Activated CD8-positive, alpha-beta memory T cell treated with anti-CD3 and anti-CD28 coated beads for 1 hour (primary cell): Measurements from ENCODE around the gene DENND2A.
"Not testable (repeated sequence)": the region's sequence is repeated elsewhere in the genome, so short reads cannot be mapped to it uniquely, and the experiment has no call there.

Source experiments
- DNase-seq, 2 donors: peaks; one replicate each; pipeline ENCODE4 v3.0.0-alpha.2; 2020; ENCODE audit warnings: low read depth in 1 of 2; ENCODE audit errors: extremely low read depth in 1 of 2

DENND2A gene

GRCh38 chr7:140517546-140518369 lies 122.9 kb downstream of the DENND2A start:
- peak in 1 of 2 donors; percentile 49 for DNase-seq

- no peak for DNase-seq
These were observed 128.2 kb downstream of the DENND2A start for GRCh38 chr7:140512317-140513000.

DNA sequence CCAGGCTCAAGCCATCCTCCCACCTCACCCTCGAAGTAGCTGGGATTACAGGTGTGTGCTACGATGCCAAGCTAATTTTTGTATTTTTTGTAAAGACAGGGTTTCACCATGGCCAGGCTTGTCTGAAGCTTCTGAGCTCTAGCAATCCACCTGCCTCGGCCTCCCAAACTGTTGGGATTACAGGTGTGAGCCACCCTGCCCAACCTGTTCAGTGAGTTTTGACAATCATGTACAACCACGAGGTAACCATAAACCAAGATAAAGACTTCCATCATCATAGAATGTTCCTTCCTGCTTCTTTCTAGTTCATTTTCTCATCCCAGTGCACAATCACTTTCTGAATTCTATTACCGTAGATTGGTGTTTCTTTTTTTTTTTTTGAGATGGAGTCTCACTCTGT lies 130.8 kb downstream of the DENND2A start:
- no peak for DNase-seq

GRCh38 chr7:140507556-140507955 lies 133.1 kb downstream of the DENND2A start:
- not testable (repeated sequence) for DNase-seq

DNA sequence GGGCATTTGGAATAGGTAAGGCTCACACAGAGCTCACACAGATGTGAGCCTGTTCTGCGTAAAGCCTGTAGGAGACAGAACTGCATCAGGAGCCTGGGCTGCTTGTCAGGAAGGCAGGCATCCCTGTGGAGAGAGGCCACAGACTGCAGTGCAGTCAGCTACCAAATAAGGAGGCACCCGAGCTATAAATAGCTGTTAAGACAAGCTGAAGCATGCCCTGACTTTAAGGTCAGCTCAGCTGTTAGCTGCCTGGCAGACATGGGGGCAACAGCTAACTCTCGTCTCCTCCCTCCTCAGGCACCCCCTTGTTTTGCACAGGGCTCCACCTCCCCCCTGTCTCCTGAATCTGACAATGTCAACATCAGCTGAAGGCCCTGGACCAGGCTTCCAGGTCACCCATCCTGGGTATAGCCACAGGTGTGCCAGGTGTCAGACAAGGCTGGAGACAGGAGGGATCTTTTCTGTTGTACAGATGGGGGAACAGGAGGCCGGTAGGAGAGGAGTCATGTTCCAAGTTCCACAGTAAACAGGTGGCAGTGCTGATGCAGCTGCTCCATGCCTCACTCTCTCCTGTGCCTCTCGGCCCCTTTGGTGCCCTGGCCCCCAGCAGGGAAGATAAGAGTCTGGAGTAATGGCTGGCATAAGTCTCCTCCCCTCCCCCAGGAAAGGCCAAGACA lies 133.7 kb downstream of the DENND2A start:
- no peak for DNase-seq

GRCh38 chr7:140501966-140502365 lies 138.6 kb downstream of the DENND2A start:
- DNase-seq: no peak

DNA sequence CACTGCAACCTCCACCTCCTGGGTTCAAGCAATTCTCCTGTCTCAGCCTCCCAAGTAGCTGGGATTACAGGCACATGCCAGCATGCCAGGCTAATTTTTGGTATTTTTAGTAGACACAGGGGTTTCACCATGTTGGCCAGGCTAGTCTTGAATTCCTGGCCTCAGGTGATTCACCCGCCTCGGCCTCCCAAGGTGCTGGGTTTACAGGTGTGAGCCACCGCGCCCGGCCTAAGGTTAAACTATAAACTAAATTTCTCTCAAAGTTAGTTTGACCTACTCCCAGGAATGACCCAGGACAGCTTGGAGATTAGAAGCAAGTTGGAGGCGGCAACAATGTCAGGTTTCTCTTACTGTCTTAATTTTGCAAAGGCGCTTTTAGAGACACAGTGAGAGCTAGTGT lies 142.8 kb downstream of the DENND2A start:
- DNase-seq: not testable (repeated sequence)

- no peak for DNase-seq
These were observed 143.3 kb downstream of the DENND2A start for GRCh38 chr7:140497241-140497769.

DNA sequence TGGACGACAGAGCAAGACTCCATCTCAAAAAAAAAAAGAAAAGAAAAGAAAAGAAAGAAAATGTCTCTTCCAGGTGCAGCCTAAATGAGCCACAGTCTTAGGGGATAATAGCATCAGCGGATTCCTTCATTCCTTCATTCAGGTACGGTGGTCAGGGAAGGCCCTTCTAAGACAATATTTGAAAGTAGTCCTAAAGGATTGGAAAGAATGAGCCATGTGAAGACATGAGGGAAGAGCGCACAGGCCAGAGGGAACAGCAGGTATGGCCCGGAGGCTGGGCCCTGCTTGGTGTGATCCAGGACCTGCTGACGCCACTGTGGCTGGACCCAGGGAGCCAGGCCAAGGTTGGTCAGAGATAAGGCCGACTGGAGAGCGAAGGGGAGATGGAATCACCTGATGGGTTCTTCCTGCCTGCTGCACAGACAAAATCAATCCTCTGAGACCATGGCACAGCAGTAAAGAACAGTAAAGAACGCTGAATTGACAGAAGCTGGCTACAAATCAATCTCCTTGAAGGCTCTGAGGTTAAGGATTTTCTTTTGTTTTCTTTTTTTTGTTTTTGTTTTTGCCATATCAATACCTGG lies 145.0 kb downstream of the DENND2A start:
- DNase-seq: no peak

- no peak for DNase-seq
These were observed 145.7 kb downstream of the DENND2A start for GRCh38 chr7:140494867-140495266.

DNA sequence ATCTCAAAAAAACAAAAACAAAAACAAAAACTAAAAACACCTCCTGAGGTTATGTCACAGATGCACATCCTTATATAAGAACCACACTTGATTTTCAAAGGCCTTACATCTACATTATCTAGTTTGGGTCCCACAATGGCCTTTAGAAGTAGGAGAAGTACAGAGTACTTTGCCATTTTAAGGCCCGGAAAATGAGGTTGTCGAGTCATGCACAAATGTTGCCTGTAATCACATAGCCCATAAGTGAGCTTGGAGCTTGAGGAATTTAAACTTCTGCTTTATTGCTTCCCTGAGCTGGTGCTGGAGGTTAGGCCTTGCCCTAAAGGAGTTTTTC lies 151.6 kb downstream of the DENND2A start:
- DNase-seq: no peak

- DNase-seq: no peak
These were observed 154.9 kb downstream of the DENND2A start for GRCh38 chr7:140485500-140486265.

GRCh38 chr7:140484951-140485499 lies 155.6 kb downstream of the DENND2A start:
- DNase-seq: no peak

DNA sequence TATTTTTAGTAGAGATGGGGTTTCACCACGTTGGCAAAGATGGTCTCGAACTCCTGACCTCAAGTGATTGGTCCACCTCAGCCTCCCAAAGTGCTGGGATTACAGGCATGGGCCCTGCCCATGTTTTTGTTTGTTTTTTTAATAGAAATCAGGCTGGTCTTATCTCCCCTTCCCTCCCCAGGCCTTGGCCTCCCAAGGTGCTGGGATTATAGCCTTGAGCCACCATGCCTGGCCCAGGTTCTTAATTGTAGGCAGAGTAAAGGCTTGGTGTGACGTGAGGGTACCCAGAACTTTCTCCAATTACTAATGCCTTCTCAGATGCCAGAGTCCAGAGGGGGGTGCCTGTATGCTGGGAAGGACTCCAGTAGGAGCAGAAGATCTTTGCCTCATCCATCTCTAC lies 156.1 kb downstream of the DENND2A start:
- no peak for DNase-seq

DNA sequence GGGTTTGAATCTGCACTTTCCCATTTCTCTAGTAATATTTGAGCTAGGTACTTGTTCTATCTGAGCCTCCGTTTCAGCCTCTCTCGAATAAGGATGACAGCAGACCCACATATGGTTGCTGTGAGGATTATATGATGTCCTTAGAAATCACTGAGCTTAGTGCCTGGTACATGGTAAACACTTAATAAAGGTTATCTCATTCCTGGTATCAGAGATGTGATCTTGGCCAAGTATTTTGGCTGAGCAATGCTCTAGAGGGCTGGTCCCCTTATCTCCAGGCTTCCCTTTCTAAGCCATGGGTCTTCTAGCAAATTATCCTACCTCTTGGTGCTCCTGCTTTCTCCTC lies 160.9 kb downstream of the DENND2A start:
- no peak for DNase-seq

DNA sequence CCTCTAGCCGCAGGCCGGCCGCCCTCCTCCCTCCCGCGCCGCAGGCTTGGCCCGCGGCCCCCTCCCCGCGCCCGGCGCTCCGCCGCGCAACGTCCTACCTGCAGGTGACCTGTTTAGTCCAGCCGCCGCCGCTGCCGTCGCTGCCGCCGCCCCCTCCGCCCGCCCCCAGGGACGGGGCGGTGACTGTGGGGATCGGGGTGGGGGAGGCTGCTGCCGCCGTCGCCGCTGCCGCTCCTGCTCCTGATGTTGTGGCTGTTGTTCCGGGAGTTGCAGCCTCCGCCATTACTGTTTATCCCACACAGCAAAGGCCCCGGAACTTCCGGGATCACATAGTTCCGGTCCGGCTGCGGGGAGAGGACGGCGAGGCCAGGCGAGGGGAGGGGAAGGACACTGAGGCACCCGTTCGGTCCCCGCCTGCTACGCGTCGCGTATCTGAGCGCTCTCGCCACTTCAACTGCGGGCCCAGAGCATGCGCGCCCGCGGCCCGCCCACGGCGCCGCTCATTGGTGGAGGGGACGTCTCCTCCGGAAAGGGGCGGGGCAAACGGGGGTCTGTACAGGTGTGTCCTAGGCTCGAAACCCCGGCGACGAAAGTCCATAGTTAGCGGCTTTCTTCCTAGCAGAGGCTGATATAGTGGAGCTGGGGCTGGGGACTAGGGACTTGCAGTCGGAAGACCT lies 161.4 kb downstream of the DENND2A start, which contains the start of gene MKRN1:
MKRN1 (minus strand) TSS at position 444 of the 677 bp plus-strand sequence; CDS start at position 283, 161 bp downstream.
- DNase-seq: peak; percentile 73 to 90

DNA sequence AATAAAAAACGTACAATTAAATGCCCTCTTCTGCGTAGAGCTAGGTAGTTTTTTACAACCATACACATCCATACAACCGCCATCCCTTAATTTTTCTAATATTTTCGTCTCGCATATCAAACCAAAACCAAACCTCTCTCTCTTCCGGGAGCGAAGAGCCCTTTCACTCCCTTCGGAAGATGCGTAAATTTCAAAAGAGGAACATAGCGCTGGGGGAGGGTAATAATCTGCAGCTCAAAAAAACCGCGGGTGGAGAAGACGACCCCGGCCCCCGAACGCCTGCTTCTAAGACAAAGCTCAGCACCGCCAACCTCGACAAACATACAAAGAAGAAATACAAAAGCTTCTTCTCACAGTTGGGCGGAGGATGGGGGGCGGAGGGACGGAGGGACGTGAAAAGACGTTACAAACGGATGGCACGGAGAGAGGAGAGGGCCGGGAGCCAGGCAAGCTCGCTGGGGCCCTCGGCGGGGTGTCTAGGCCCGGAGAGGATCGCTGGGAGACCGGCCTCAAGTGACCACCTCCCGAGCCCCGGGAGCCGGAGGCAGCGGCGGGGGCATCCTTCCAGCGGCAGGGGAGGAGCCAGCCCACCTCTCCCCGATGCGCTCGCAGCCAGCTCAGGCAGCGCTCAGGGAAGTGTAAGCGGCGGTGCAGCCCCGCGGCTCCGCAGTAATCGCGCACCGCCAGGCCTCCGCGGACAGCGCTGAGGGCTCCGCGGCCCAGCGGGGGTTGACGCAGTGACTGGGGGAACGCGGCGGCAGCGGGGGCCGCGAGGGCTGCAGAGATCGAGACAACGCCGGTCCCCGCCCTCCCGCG lies 162.2 kb downstream of the DENND2A start:
- DNase-seq: peak in 1 of 2 donors; percentile 22

- no peak for DNase-seq
These were observed 163.8 kb downstream of the DENND2A start for GRCh38 chr7:140476698-140477261.
